Measurements from ENCODE around the gene MAP4K2.

MAP4K2 gene

DNA sequence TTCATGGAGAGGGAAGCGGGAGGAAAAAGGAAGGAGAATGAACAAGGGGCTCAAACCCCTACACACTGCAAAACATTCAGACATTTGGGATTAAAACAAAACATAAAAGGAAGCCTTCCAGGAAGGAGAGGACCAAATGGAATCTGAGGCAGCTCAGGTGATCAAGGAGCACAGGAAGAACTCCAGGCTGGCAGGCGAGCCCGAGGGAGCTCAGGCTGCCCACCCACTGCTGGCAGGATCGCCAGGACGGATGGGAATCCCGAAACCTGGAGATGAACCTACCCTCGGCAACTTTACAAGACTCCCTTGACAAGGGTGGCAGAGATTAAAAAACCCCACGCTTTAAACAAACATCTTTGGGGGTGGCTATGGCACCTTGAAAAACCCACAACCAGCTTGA lies 38.3 kb downstream of the MAP4K2 start:
- in situ Hi-C loops (cut with MboI; ENCODE audit: low pct_unique_long_range_greater_than_20kb, low sequenced_read_pairs, unreplicated experiment) = no loop called here

GRCh38 chr11:64764040-64764611 lies 38.9 kb downstream of the MAP4K2 start:
- DNase-seq (ENCODE audit: low spot score) = peak; percentile 27
- in situ Hi-C loops (cut with MboI; ENCODE audit: low pct_unique_long_range_greater_than_20kb, low sequenced_read_pairs, unreplicated experiment) = no loop called here
- TF ChIP-seq, protein P1, sequence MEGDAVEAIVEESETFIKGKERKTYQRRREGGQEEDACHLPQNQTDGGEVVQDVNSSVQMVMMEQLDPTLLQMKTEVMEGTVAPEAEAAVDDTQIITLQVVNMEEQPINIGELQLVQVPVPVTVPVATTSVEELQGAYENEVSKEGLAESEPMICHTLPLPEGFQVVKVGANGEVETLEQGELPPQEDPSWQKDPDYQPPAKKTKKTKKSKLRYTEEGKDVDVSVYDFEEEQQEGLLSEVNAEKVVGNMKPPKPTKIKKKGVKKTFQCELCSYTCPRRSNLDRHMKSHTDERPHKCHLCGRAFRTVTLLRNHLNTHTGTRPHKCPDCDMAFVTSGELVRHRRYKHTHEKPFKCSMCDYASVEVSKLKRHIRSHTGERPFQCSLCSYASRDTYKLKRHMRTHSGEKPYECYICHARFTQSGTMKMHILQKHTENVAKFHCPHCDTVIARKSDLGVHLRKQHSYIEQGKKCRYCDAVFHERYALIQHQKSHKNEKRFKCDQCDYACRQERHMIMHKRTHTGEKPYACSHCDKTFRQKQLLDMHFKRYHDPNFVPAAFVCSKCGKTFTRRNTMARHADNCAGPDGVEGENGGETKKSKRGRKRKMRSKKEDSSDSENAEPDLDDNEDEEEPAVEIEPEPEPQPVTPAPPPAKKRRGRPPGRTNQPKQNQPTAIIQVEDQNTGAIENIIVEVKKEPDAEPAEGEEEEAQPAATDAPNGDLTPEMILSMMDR (IDR thresholded peaks at IDR 0.05; ENCODE audit: extremely low read depth, insufficient read depth, missing control alignments) = no peak

More for the DNA sequence above, 38.3 kb downstream of the MAP4K2 start:
- TF ChIP-seq, protein P1 (IDR thresholded peaks at IDR 0.05; ENCODE audit: extremely low read depth, insufficient read depth, missing control alignments) = no peak
- DNase-seq (ENCODE audit: low spot score) = no peak

GRCh38 chr11:64763526-64764039 lies 39.4 kb downstream of the MAP4K2 start:
- in situ Hi-C loops (cut with MboI; ENCODE audit: low pct_unique_long_range_greater_than_20kb, low sequenced_read_pairs, unreplicated experiment) = no loop called here
- TF ChIP-seq, protein P1 (IDR thresholded peaks at IDR 0.05; ENCODE audit: extremely low read depth, insufficient read depth, missing control alignments) = no peak
- DNase-seq (ENCODE audit: low spot score) = no peak

GRCh38 chr11:64762674-64763525 lies 40.1 kb downstream of the MAP4K2 start:
- in situ Hi-C loops (cut with MboI; ENCODE audit: low pct_unique_long_range_greater_than_20kb, low sequenced_read_pairs, unreplicated experiment) = no loop called here
- DNase-seq (ENCODE audit: low spot score) = peak; percentile 12
- TF ChIP-seq, protein P1 (IDR thresholded peaks at IDR 0.05; ENCODE audit: extremely low read depth, insufficient read depth, missing control alignments) = no peak

GRCh38 chr11:64762277-64762673 lies 40.7 kb downstream of the MAP4K2 start:
- peak; percentile 31 for DNase-seq (ENCODE audit: low spot score)
- TF ChIP-seq, protein P1 (IDR thresholded peaks at IDR 0.05; ENCODE audit: extremely low read depth, insufficient read depth, missing control alignments) = no peak
- in situ Hi-C loops (cut with MboI; ENCODE audit: low pct_unique_long_range_greater_than_20kb, low sequenced_read_pairs, unreplicated experiment) = no loop called here

GRCh38 chr11:64760759-64761420 lies 42.1 kb downstream of the MAP4K2 start:
- in situ Hi-C loops (cut with MboI; ENCODE audit: low pct_unique_long_range_greater_than_20kb, low sequenced_read_pairs, unreplicated experiment) = no loop called here
- TF ChIP-seq, protein P1 (IDR thresholded peaks at IDR 0.05; ENCODE audit: extremely low read depth, insufficient read depth, missing control alignments) = no peak
- peak; percentile 23 for DNase-seq (ENCODE audit: low spot score)
